BLaER1 (cell line): Measurements from ENCODE around the gene APOL4.
"Not testable (repeated sequence)": the region's sequence is repeated elsewhere in the genome, so short reads cannot be mapped to it uniquely, and the experiment has no call there.

Experiments
- H3K27ac ChIP-seq: shearing (Covaris generic); formaldehyde crosslinking; 2 replicates; pipeline ENCODE4 v1.8.1; 2022
- H3K27me3 ChIP-seq: shearing (Covaris generic); formaldehyde crosslinking; 2 replicates; pipeline ENCODE4 v1.8.1; 2022
- H3K36me3 ChIP-seq: shearing (Covaris generic); formaldehyde crosslinking; 2 replicates; pipeline ENCODE4 v1.8.1; 2022
- H3K4me1 ChIP-seq: shearing (Covaris generic); formaldehyde crosslinking; 2 replicates; pipeline ENCODE4 v1.8.1; 2022
- H3K4me2 ChIP-seq: shearing (Covaris generic); formaldehyde crosslinking; 2 replicates; pipeline ENCODE4 v1.8.1; 2022
- H3K4me3 ChIP-seq: shearing (Covaris generic); formaldehyde crosslinking; 2 replicates; pipeline ENCODE4 v1.8.1; 2022
- H3K9ac ChIP-seq: shearing (Covaris generic); formaldehyde crosslinking; 2 replicates; pipeline ENCODE4 v1.8.1; 2022
- H3K9me3 ChIP-seq: shearing (Covaris generic); formaldehyde crosslinking; 2 replicates; pipeline ENCODE4 v1.8.1; 2022
- H4K20me1 ChIP-seq: shearing (Covaris generic); formaldehyde crosslinking; 2 replicates; pipeline ENCODE4 v1.8.1; 2022
- Cebpa-rat ChIP-seq: shearing (Covaris generic); IDR thresholded peaks from 2 replicates; pipeline ENCODE4 v1.8.1; 2022

Gene APOL4

DNA sequence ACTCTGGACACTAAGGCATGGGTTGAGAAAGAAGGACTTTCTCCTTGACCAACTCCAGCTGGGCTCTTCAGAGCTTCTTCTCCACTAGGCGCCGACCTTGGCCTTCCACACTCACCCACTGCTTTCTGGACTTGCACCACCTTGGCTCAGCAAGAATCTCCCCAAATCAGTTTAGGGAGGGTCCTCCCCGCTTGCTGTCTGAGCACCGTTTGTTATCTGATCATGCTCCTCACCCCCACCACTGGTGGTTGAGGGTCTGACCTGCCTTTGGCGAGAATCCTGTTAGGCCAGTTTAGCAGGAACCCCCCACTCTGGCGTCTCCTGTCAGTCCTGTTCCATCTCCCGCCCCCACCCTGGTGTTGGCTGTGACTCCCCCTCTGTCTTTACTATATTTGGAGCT is 27.3 kb upstream of the APOL4 start:
- no peak for TF ChIP-seq Cebpa-rat
- H3K27ac ChIP-seq: no peak overlapping the region
- peaks cover 65% of the 10 kb centered on the region for H3K36me3 ChIP-seq
- H3K9me3 ChIP-seq: no peaks in the 10 kb centered on the region
- no peaks in the 10 kb centered on the region for H4K20me1 ChIP-seq
- H3K4me2 ChIP-seq: no peak overlapping the region
- H3K4me3 ChIP-seq: no peak overlapping the region
- peaks cover 13% of the 10 kb centered on the region for H3K4me1 ChIP-seq
- no peaks in the 10 kb centered on the region for H3K27me3 ChIP-seq
- no peak overlapping the region for H3K9ac ChIP-seq

DNA sequence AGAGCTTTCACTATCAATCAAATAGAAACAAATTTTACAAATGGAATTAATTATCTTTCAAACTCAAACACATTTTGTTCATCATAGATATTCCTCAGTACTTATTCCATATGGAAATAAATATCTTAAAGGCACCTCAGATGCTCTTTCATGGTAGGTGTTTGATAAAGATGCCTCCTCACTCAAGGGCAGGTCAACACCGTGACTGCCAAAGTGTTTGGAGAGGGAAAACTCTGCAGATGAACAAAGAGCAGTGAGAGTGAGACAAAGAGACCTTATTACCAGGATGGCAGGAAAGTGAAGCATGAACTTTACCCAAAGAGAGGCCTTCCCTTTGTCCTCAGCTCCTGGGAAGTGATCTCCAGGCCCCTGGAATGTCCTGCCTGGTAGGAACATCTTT is 26.8 kb upstream of the APOL4 start:
- H3K9me3 ChIP-seq, H3K9ac ChIP-seq, H3K4me3 ChIP-seq, H3K27ac ChIP-seq, H4K20me1 ChIP-seq, H3K4me2 ChIP-seq, H3K27me3 ChIP-seq: not testable (repeated sequence)
- Histone ChIP-seq H3K36me3 (peaks cover 59% of the 10 kb centered on the region), H3K4me1 (peaks cover 13% of the 10 kb centered on the region)

DNA sequence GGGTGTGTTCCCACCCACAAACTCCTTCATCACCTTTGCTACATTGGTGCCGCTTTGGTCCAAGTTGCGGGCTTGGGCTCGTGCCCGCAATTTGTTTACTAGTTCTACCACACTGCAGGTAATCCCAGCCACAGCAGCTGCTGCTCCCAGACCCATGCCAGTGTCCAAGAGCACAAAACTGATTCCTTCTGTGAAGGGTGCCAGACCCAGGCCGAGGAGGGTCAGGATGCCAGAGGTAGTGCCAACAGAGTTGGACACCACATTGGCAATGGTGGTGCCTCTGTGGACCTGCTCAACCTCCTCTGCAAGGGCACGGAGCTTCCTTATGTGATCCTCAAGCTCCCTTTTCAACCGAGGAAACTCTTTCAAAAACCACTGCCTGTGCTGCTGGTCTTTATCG is 26.2 kb upstream of the APOL4 start:
- Histone ChIP-seq H4K20me1 (no peaks in the 10 kb centered on the region), H3K27me3 (no peaks in the 10 kb centered on the region), H3K4me2 (no peak overlapping the region), H3K9ac (no peak overlapping the region), H3K36me3 (peaks cover 54% of the 10 kb centered on the region), H3K4me3 (no peak overlapping the region), H3K9me3 (no peaks in the 10 kb centered on the region), H3K27ac (no peak overlapping the region), H3K4me1 (peaks cover 13% of the 10 kb centered on the region)
- no peak for TF ChIP-seq Cebpa-rat

DNA sequence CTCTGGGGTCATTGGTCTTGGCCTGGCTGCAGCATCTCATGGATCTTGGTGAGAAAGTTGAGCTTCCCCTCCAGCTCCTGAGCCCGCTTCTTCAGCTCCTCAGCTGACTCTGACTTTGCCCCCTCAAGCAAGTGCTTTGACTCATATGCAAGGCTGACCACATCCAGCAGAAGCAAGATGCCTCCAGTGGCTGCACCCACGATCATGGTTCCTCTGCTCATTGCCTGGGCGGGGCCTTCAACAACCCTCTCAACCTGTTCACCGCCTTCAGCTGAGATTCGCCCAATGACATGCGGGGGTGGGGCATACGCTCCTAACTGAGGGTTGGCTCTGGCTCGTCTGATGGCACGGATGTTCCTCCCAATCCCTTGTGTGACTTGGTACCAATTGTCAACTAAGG is 25.8 kb upstream of the APOL4 start:
- no peaks in the 10 kb centered on the region for H3K9me3 ChIP-seq
- no peaks in the 10 kb centered on the region for H4K20me1 ChIP-seq
- no peak overlapping the region for H3K27ac ChIP-seq
- TF ChIP-seq Cebpa-rat: no peak
- no peaks in the 10 kb centered on the region for H3K27me3 ChIP-seq
- peaks cover 50% of the 10 kb centered on the region for H3K36me3 ChIP-seq
- no peak overlapping the region for H3K9ac ChIP-seq
- H3K4me2 ChIP-seq: no peak overlapping the region
- peaks cover 12% of the 10 kb centered on the region for H3K4me1 ChIP-seq
- H3K4me3 ChIP-seq: no peak overlapping the region

DNA sequence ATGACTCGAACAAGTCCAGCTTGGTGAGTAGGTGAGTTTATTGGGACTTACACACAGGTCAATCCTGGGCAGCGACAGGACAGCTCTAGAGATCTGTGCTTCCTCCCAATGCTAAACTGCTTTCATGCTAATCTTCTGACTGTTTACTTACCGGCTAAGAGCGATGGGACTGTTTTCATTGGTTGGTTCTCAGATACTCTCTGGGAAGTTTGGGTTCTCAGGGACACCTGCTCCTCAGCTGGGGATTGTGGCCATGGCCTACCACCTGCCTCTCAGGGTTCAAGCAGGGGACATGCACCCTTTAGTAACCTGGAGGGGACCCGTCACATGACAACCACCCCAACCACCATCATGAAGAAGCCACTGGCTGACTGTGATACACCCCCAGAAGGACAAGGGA is 24.6 kb upstream of the APOL4 start:
- Histone ChIP-seq H3K9me3 (no peaks in the 10 kb centered on the region), H3K9ac (no peak overlapping the region), H3K36me3 (peaks cover 41% of the 10 kb centered on the region), H3K4me3 (no peak overlapping the region), H3K4me2 (no peak overlapping the region), H3K27ac (no peak overlapping the region), H3K4me1 (peaks cover 7% of the 10 kb centered on the region; the same call in 1 of the 2 replicates), H3K27me3 (no peaks in the 10 kb centered on the region), H4K20me1 (no peaks in the 10 kb centered on the region)
- no peak for TF ChIP-seq Cebpa-rat

DNA sequence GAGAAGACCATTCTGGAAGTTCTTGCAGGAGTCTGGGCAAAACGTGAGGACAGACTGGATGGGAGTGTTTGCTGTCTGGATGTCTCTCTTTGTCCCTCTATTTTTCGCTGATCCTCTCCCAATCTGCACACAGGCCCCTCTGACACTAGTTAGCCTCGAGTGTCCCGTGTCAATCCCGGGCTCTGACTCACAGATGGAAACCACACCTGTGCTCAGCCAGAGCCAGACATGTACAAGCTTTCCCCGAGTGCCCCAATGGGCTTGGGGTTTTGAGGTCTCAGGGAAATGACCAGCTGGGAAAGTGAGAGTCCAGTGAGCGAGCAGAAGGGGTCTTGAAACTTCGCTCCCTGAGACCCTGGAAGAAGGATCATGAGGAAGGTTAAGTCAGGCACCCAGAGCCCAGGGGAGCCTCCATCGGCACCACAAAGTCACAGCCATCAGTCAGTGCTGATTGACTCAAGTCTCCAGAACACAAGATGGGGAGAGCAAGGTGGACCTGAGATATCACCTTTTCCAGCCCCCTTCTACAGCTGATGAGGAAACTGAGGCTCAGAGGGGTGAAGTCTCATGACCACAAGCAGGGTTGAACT is 23.8 kb upstream of the APOL4 start:
- Histone ChIP-seq H3K4me3 (no peak overlapping the region), H4K20me1 (no peaks in the 10 kb centered on the region), H3K9me3 (no peaks in the 10 kb centered on the region), H3K4me1 (peaks cover 7% of the 10 kb centered on the region; the same call in 1 of the 2 replicates), H3K27ac (no peak overlapping the region), H3K27me3 (no peaks in the 10 kb centered on the region), H3K9ac (no peak overlapping the region), H3K4me2 (no peak overlapping the region), H3K36me3 (peaks cover 34% of the 10 kb centered on the region)
- TF ChIP-seq Cebpa-rat: no peak

DNA sequence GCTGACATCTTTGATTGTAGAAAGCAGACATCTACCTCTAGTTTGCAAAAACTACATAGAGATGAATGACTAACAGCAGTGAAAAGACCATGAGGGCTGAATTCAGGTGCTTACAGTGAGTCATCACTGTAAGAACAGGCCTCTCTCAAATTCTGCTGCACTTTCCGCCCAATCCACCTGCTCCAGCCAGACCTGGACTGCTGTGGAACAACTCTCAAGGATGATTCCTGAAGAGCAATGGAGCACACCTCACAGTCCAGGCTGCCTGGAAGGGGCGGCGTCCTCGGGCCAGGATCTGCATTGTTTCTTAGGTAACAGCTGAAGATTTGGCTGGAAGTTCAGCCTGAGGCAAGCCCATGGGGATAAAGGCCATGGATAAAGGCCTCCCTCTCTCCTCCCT is 22.6 kb upstream of the APOL4 start:
- Histone ChIP-seq H3K9ac (no peak overlapping the region), H3K4me2 (no peak overlapping the region), H3K27ac (no peak overlapping the region), H3K9me3 (no peaks in the 10 kb centered on the region), H3K27me3 (no peaks in the 10 kb centered on the region), H4K20me1 (no peaks in the 10 kb centered on the region), H3K4me1 (peaks cover 7% of the 10 kb centered on the region; the same call in 1 of the 2 replicates), H3K36me3 (peaks cover 27% of the 10 kb centered on the region), H3K4me3 (no peak overlapping the region)
- no peak for TF ChIP-seq Cebpa-rat

DNA sequence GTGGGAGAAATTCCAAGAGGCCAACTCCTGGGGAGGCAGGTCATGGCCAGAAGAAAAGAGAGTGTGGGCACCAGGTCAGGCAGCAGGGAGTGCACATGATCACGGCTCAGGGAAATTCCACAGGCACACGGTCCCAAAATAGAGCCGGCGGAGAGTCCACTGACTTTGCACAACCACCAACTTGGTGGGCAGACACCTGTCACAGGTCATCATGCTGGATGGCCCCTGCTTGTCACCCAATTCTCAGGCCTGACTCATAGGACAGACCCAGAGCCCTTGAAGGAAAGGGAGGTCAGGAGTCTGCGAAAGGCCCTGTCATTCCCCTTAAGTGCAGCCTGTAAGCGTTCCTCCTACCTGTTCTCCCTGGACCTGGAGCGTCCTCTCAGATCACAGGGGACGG is 21.9 kb upstream of the APOL4 start:
- TF ChIP-seq Cebpa-rat: no peak
- Histone ChIP-seq H4K20me1 (no peaks in the 10 kb centered on the region), H3K9ac (no peak overlapping the region), H3K4me3 (no peak overlapping the region), H3K9me3 (no peaks in the 10 kb centered on the region), H3K27me3 (no peaks in the 10 kb centered on the region), H3K36me3 (peaks cover 21% of the 10 kb centered on the region), H3K4me1 (peaks cover 7% of the 10 kb centered on the region; the same call in 1 of the 2 replicates), H3K4me2 (no peak overlapping the region), H3K27ac (no peak overlapping the region)

DNA sequence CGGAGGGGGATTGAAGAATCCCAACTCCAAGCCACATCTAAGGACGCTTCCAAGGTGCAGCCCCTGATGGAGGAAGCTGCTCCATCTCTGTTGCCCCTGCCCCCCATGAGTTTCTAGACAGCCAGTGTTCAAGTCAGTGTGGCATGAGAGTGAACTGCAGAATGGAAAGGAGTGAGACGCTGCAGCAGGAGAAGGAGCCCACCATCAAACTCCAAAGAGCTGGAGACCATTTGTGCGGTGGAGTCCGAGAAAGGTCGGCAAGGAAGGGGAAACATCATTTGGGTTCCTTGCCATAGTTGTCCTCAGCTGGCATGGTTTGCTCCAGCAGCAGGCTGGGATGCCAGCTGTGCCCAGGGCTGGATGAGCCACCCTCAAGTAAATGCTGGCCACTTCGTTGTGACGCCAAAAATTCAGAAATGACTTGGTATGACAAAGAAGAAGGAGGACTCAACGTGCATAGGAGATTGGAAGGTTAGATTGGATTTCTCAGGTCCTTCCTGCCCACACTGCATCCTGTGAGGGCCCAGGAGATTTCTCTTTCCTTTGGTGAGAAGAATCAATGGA is 21.4 kb upstream of the APOL4 start:
- H3K4me1 ChIP-seq: peaks cover 7% of the 10 kb centered on the region; the same call in 1 of the 2 replicates
- no peaks in the 10 kb centered on the region for H3K9me3 ChIP-seq
- H3K4me2 ChIP-seq: no peak overlapping the region
- TF ChIP-seq Cebpa-rat: no peak
- H3K36me3 ChIP-seq: peaks cover 16% of the 10 kb centered on the region
- H3K27me3 ChIP-seq: no peaks in the 10 kb centered on the region
- no peak overlapping the region for H3K4me3 ChIP-seq
- no peaks in the 10 kb centered on the region for H4K20me1 ChIP-seq
- H3K27ac ChIP-seq: no peak overlapping the region
- no peak overlapping the region for H3K9ac ChIP-seq

DNA sequence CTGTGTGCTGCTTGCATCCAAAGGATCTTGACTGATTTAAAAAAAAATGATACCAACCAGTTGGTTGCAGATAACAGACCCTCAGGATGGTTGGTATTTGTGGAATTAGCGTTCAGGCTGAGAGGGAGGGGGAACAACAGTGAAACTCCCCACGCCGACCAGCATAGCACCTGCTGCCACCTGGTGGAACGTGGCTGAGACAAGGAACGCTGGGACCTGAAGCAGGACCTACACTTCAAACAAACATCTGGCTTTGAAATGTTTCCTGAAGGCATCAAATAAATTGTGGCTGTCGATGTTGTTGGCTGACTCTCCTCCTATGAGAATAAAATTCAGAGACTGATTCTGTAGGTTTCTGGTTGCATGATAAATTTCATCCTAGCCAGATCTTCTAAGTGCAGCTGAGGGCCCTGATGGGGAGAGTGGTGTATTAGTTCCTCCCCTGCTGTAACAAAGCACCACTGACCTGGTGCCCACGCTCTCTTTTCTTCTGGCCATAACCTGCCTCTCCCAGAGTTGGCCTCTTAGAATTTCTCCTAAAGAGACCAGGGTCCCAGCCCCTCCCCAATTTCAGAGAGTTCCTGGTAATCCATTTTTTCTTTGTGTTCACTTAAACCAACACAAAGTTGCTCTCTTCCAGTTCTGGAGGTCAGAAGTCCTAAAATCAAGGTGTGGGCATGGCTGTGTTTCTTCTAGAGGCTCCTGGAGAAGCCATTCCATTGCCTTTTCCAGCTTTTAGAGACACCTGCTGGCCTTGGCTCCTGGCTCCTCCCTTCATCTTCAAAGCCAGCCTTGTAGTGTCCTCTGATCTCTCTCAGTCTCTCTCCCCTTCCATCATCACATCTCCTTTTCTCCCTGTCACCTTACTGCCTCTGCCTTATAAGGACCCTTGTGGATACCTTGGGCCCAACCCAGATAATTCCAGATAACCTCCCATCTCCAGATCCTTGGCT is 20.5 kb upstream of the APOL4 start:
- Histone ChIP-seq H3K4me2 (no peak overlapping the region), H3K36me3 (peaks cover 7% of the 10 kb centered on the region; the same call in 1 of the 2 replicates), H3K9ac (no peak overlapping the region), H3K9me3 (no peaks in the 10 kb centered on the region), H3K27ac (no peak overlapping the region), H3K4me1 (peaks cover 7% of the 10 kb centered on the region; the same call in 1 of the 2 replicates), H4K20me1 (no peaks in the 10 kb centered on the region), H3K27me3 (no peaks in the 10 kb centered on the region), H3K4me3 (no peak overlapping the region)
- TF ChIP-seq Cebpa-rat: no peak
